GM19467 (cell line): Measurements from ENCODE around the gene KRT3.

Source experiments
- ATAC-seq: cut with Tn5 transposase; IDR thresholded peaks from one replicate; pipeline ENCODE4 v1.9.1; 2021; ENCODE audit warnings: mild to moderate bottlenecking, moderate library complexity; ENCODE audit not compliant: unreplicated experiment

KRT3 gene

GRCh38 chr12:52827499-52828090 lies 31.7 kb upstream of the KRT3 start:
- no peak for ATAC-seq

DNA sequence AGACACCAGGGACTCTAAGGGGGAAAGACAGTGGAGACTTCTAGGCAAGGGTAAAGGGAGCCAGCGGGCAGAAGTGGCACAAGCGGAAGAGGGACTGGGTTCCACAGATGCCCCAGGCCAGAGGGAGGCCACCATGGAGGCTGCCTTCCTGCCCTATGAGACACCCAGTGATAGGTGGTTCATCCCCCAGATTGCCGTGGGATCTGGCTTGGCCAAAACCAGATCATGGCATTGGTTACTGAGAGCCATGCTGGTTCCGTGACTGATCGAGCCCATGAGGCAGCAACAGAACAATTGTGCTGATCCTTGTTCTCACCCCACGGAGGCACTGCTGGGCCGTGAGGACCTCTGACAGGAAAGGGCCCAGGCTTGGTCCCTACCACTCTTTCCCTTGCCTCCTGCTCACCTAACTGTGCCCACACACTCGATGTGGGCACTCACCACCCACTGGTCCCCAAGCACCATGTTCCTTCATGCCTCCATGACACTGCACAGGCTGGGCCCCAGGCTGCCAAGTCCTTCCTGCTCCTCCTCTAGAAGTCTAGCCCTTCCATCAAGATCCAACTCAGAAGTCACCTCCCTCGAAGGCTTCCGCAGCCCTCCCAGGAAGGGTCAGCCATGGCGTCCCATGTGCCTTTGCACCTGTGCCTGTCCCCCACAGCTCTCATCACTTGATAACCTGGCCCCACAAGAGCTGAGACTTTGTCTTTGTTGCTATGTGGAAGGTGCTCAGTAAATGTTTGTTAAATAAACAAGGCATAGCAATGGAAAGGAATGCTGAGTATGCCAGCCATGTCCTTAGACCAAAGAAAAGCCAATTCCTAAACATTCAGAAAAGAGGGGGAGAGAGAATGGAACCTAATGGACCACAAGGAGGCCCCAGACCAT lies 30.9 kb upstream of the KRT3 start:
- ATAC-seq: no peak

GRCh38 chr12:52825961-52826360 lies 30.0 kb upstream of the KRT3 start:
- ATAC-seq: no peak

GRCh38 chr12:52824741-52825410 lies 29.0 kb upstream of the KRT3 start:
- ATAC-seq: no peak

GRCh38 chr12:52823761-52824450 lies 28.0 kb upstream of the KRT3 start:
- ATAC-seq: no peak

DNA sequence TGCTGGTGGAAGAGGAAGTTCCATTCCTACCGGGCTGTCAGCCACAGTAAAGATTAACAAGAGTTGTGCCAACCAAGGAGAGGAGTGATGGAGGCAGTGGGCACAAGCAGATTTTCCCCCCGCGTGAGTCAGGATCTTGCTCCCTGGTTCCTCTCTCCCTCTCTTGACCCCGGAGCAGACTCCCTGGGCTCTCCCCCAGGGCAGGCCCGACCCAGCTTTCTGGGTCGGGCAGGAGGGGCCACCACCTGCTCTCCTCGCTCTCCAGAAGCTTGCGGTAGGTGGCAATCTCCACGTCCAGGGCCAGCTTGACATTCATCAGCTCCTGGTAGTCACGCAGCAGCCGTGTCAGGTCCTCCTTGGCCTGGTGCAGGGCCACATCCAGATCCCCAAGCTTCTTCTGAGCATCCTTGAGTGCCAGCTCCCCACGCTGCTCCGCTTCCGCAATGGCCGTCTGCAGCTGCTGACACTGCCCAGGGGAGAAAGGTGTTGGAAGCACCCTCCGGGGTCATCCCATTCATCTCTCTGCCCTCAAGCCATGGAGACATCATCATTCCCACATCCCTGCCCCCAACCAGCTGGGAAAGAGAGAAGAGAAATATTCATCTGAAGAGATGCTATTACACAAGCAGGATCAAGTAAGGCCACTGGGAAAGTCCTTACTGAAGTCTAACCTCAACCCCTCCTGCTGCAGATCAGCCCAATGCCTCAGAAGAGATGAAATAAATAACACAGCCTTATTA lies 27.0 kb upstream of the KRT3 start:
- no peak for ATAC-seq

- ATAC-seq: no peak
Observed at GRCh38 chr12:52821826-52822660, 26.1 kb upstream of the KRT3 start.

DNA sequence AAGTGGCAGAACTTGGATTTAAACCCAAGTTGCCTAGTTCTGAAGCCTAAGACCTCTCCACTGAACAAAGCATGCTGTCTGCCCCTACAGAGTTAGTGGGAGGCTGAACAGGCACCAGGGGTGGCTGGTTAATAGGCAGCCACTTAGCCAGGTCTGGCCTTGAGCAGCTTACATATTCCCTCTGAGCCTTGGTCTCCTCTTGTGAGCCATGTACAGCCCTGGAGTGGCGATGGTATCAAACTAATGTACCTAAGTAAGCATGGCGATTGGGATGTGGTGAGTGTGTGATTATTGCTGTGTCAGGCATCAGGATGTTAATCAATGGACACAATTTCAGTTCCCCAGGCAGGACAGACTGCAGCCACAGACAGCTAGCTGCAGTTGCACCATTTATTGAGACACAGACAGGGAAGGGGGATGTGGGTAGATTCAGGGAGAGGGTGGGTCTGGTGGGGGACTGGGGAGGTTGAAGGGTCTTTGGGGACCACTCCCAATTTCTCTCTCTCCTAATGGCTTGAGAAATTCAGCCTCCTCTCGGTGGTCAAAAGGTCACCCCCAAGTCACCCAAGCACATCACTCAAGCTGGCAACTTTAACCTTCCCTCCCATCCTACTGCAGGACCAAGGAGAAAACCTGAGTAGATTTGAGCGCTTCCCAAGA lies 25.3 kb upstream of the KRT3 start:
- ATAC-seq: no peak

GRCh38 chr12:52820521-52820920 lies 24.6 kb upstream of the KRT3 start:
- ATAC-seq: no peak

GRCh38 chr12:52819731-52820510 lies 24.0 kb upstream of the KRT3 start:
- no peak for ATAC-seq

DNA sequence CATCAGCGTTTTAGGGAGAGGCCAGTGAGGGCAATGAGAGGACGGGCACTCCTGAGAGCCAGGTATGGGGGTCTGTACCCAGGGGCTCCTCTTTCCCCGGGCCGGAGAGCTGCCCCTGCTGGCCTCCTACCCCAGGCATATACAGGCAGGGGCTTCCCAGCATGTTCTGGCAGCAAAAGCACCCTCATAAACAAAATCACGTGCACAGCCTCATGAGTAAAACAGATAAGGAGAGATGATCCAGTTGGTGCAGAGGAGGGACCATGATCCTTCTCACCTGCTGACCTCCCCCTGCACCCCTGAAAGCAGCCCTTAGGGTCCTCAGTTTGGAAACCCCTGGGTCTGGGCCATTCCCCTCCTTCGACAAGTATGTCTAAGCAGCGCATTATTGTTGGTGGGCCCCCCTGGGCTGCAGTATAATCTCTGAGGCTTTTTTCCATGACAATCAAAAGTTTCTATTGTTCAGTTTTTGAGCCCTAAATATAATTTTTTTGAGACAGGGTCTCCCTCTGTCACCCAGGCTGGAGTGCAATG lies 23.0 kb upstream of the KRT3 start:
- no peak for ATAC-seq

- ATAC-seq: no peak
Observed at GRCh38 chr12:52818388-52818787, 22.5 kb upstream of the KRT3 start.

DNA sequence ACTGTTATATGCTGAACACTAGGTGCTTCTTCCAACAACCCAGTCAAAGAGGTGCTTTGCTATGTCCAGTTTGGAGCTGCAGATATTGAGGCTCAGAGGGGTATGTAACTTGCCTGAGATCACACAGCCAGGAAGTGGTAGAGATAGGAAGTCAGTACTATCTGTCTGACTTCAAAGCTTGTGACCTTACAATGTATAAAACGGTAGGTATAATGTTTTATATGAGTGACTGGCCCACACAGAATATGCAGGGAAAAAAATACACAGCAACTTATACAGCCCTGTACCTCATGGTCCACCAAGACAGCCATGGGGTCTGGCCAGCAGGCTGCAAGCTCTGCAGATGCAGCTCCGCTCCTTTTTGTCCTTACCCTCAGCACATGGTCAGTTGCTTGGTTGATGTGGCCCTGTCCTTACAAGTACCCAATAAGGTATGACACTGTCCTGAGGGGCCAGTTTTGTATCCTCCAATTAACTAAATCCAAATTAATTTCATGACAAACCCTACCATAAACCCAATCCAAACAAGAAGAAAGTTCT lies 21.9 kb upstream of the KRT3 start:
- no peak for ATAC-seq

DNA sequence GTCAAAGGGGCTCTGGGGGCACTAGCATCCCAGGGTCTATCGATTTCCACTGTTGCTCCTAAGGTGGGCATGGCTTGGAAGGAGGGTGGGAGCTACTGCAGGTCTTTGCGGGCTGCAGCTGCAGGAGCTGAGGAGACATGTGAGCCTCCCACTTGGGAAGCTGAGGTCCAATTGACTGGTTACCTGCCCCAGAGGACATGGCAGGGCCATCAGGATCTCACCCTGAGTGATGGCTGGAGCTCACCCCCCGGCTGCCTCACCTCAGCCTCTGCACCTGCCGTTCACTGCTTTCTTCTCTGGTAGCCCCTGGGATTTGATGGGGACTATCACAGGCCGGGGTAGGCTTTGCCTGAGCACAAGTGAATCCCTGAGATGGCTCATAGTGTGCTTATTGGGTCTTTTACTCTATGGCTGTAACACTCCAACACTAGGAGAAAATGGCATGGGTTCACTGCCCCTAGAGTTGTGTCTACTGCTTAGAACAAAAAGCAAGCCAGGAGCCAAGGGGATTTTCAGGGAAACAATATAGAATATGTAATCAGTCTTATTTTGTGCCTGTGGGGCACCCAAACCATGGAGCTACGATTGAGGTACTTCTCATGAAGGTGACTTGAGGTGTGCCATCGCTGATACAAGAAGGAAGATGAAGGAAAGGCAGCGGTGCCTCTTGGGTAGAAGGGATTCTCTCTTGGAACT lies 21.2 kb upstream of the KRT3 start:
- no peak for ATAC-seq

GRCh38 chr12:52815676-52816588 lies 20.0 kb upstream of the KRT3 start:
- no peak for ATAC-seq

GRCh38 chr12:52815161-52815560 lies 19.2 kb upstream of the KRT3 start:
- no peak for ATAC-seq
